HG03342 (cell line): ENCODE results near the gene ZBTB24.

Experiments used
- ATAC-seq: cut with Tn5 transposase; IDR thresholded peaks from one replicate; pipeline ENCODE4 v1.9.1; 2021; ENCODE audit warnings: mild to moderate bottlenecking, moderate library complexity; ENCODE audit not compliant: unreplicated experiment

ZBTB24 gene

GRCh38 chr6:109434456-109434855 lies 48.6 kb downstream of the ZBTB24 start:
- ATAC-seq = no peak

DNA sequence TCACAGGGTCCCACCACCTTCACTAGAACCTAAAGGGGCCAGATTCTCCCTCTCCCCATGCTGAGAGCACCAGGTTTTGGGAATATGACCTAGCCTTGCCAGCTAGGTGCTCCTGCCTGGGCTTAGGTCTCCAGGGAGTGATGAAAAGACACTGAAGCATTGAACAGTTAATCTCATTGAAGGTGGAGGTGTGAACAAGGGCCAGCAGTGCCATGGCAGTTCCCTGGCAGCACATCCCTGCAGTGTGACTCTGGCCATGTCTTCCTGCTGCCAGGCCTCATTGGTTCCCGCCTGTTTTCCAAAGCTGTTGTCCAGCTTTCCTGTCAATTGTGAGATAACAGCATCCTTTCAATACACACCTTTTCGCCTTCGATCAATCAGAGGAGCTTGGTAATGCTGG lies 53.5 kb downstream of the ZBTB24 start:
- ATAC-seq = no peak

GRCh38 chr6:109428889-109429477 lies 54.0 kb downstream of the ZBTB24 start:
- ATAC-seq = no peak

GRCh38 chr6:109424946-109425345 lies 58.1 kb downstream of the ZBTB24 start:
- no peak for ATAC-seq

DNA sequence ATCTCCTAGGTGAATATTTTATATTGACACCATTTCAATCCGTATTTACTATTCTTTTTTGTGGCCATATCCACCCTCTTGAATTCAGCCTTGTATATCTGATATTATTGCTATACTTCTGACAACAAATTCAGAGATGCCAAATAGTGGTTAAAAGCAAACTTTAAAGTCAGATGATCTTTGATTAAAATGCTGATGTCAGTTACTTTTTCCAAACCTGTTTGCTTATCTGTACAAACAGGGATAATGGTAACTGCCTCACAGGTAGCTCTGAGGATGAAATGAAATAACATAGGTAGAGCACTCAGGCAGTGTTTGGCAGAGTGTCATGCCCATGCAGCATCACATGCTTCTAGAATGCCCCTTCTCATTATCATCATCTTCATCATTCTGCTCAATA lies 61.8 kb downstream of the ZBTB24 start:
- ATAC-seq = no peak

DNA sequence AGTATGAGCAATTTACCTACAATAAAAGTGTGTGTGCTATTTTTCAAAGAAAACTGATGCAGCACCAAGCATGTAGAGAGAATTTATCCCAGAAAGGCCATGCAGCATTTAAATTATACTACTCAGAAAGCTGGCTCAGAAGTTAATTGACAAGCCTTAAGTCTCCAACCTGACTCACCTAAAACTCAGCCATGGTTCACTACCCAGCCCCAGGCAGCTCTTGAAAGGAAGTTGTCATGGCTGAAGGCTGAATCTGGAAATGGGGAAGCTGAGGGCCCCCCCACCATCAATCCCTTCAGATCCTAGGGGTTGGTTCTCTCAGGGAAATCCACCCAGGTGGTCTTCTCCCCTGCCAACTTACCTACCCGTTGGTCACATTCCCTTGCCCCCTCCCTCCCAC lies 62.3 kb downstream of the ZBTB24 start:
- no peak for ATAC-seq

DNA sequence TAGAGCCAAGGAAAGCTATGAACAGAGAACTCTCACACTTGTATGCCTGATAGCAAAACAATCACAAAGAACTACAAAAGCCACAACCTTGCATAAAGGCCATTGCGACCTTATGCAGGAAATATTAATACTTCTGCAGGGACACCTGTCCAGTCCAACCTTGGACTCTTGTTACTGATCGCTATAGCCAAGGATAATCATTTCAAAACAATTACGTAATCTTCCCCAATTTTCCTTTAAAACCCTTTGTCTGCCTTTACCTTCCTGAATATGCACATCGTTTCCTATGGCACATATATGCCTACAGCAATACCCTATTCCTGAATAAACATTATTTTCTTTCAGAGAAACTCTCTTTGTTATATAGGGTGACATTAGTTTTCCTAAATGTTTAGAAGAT lies 65.4 kb downstream of the ZBTB24 start:
- ATAC-seq = no peak
